ENCODE data around the gene SORBS1. TPM values are rescaled to one million over a fixed set of nuclear protein-coding genes. Genes with fewer than 3 reads are reported as not detected.

The SORBS1 gene
- total and polyA plus RNA-seq, 12 donors, result 140 to 1,253 (median 1,042) TPM

GRCh38 chr10:95496951-95497350 lies 64.2 kb downstream of the SORBS1 start:
- H3K36me3 ChIP-seq, result peaks cover 0 to 3% (median 0%) of the 10 kb centered on the region in 9 donors
- no peaks in the 10 kb centered on the region for H3K9me3 ChIP-seq
- DNase-seq (no peak), ATAC-seq (no peak)
- TF ChIP-seq CTCF (IDR thresholded peaks at IDR 0.05), result no peak
- H3K27ac ChIP-seq, result peak overlapping the region in 5 of 10 donors; percentile 9 to 58 (median 40)
- intact Hi-C loops (cut with DNase I), result no loop called here
- H3K4me1 ChIP-seq, result peaks cover 14 to 88% (median 67%) of the 10 kb centered on the region in 9 donors
- no peak overlapping the region for H3K4me3 ChIP-seq
- WGBS, 2 donors, result 58 to 65% methylated on average over 4 of the region's 4 CpGs
- H3K27me3 ChIP-seq, result no peaks in the 10 kb centered on the region

DNA sequence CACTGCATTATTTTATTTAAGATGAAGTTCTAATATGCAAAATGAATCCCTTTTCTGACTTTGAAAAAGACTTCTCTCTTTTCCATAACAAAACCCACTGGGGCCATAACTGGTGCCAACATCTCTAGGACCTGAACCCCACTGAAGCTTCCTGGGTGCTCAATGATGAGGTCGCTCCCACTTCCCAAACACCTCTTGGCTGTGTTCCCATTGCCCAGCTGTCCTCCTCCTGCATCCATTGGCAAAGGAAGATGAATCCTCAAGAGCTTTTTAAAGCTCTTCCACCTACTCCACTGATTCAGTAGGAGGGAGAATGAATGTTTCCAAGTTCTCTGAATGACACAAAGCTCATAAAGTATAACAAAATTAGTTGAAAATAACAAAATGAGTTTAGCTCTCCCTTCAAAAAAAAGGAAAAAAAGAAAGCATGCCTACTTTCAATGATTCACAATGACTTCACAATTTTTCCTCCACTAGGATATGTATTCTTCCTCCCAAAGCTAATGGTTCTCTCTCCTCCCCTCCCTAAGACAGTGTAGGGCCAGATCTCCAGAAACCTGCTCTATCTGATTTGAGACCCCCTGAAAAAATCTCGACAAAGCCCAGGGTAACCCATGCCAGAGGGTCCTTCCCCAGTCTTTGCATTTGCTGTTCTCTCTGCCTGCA lies 64.8 kb downstream of the SORBS1 start:
- Histone ChIP-seq H3K4me3 (no peak overlapping the region), H3K36me3 (peaks cover 0 to 3% (median 0%) of the 10 kb centered on the region in 9 donors), H3K27me3 (no peaks in the 10 kb centered on the region), H3K27ac (peak overlapping the region in 5 of 10 donors; percentile 9 to 58 (median 40)), H3K9me3 (no peaks in the 10 kb centered on the region), H3K4me1 (peaks cover 14 to 88% (median 63%) of the 10 kb centered on the region in 9 donors)
- no peak for TF ChIP-seq CTCF (IDR thresholded peaks at IDR 0.05)
- intact Hi-C loops (cut with DNase I), result no loop called here
- WGBS, 2 donors, result 65 to 68% methylated on average over 2 of the region's 2 CpGs
- no peak for ATAC-seq
- no peak for DNase-seq

GRCh38 chr10:95493862-95494261 lies 67.3 kb downstream of the SORBS1 start:
- no peaks in the 10 kb centered on the region for H3K9me3 ChIP-seq
- no peak for TF ChIP-seq CTCF (IDR thresholded peaks at IDR 0.05)
- peaks cover 0 to 26% (median 0%) of the 10 kb centered on the region in 9 donors for H3K36me3 ChIP-seq
- intact Hi-C loops (cut with DNase I), result loop anchor here in 1 of 10 donors (5.0 kb wide), 1 partner anchor 63 kb away; no protein-coding TSS in a partner anchor
- H3K4me1 ChIP-seq, result peaks cover 7 to 79% (median 55%) of the 10 kb centered on the region in 9 donors
- no peak for ATAC-seq
- WGBS, 2 donors, result 84 to 86% methylated on average over 2 of the region's 2 CpGs
- no peaks in the 10 kb centered on the region for H3K27me3 ChIP-seq
- H3K27ac ChIP-seq, result peak overlapping the region in 9 of 10 donors; percentile 1 to 83 (median 61)
- DNase-seq, result no peak
- no peak overlapping the region for H3K4me3 ChIP-seq

GRCh38 chr10:95487994-95488393 lies 73.2 kb downstream of the SORBS1 start:
- intact Hi-C loops (cut with DNase I), result no loop called here
- Histone ChIP-seq H3K4me1 (peaks cover 4 to 73% (median 36%) of the 10 kb centered on the region in 9 donors), H3K36me3 (peaks cover 0 to 63% (median 0%) of the 10 kb centered on the region in 9 donors), H3K9me3 (no peaks in the 10 kb centered on the region), H3K27me3 (no peaks in the 10 kb centered on the region), H3K4me3 (no peak overlapping the region), H3K27ac (peak overlapping the region in 7 of 10 donors; percentile 10 to 83 (median 30))
- no peak for DNase-seq
- no peak for ATAC-seq
- TF ChIP-seq CTCF (IDR thresholded peaks at IDR 0.05), result no peak
